HTERT RPE-1 (cell line): ENCODE measurements around the gene SPATA32.

Experiments
- in situ Hi-C: fragments of 300-500 bp; cut with MboI; formaldehyde crosslinking; loops from 4 replicates; pipeline ENCODE4 v1.14.3; 2020; ENCODE audit warnings: low sequenced_read_pairs

Gene SPATA32

GRCh38 chr17:45230410-45230786 lies 31.5 kb downstream of the SPATA32 start:
- in situ Hi-C loops, result no loop called here

- in situ Hi-C loops, result no loop called here
These were observed 32.0 kb downstream of the SPATA32 start for GRCh38 chr17:45229681-45230409.

- in situ Hi-C loops, result no loop called here
These were observed 32.9 kb downstream of the SPATA32 start for GRCh38 chr17:45228763-45229539.

- in situ Hi-C loops, result no loop called here
These were observed 33.8 kb downstream of the SPATA32 start for GRCh38 chr17:45227926-45228762.

- in situ Hi-C loops, result no loop called here
These were observed 34.6 kb downstream of the SPATA32 start for GRCh38 chr17:45227101-45227925.

- in situ Hi-C loops, result no loop called here
These were observed 35.3 kb downstream of the SPATA32 start for GRCh38 chr17:45226576-45226975.

- in situ Hi-C loops, result no loop called here
These were observed 35.8 kb downstream of the SPATA32 start for GRCh38 chr17:45225964-45226530.

GRCh38 chr17:45225051-45225700 lies 36.7 kb downstream of the SPATA32 start:
- in situ Hi-C loops, result no loop called here

- in situ Hi-C loops, result no loop called here
These were observed 37.2 kb downstream of the SPATA32 start for GRCh38 chr17:45224671-45225050.

- in situ Hi-C loops, result no loop called here
These were observed 38.1 kb downstream of the SPATA32 start for GRCh38 chr17:45223539-45224528.

GRCh38 chr17:45222996-45223538 lies 38.8 kb downstream of the SPATA32 start:
- in situ Hi-C loops, result no loop called here

GRCh38 chr17:45222289-45222995 lies 39.5 kb downstream of the SPATA32 start:
- in situ Hi-C loops, result no loop called here

GRCh38 chr17:45222014-45222288 lies 39.9 kb downstream of the SPATA32 start:
- in situ Hi-C loops, result no loop called here

GRCh38 chr17:45221081-45222013 lies 40.5 kb downstream of the SPATA32 start, which contains the start of gene FMNL1:
Gene FMNL1, plus strand, starts transcription at chr17:45221885. Its CDS starts 240 bp downstream, at chr17:45222125.
- in situ Hi-C loops, result no loop called here

GRCh38 chr17:45220079-45220478 lies 41.8 kb downstream of the SPATA32 start:
- in situ Hi-C loops, result no loop called here

- in situ Hi-C loops, result no loop called here
These were observed 42.8 kb downstream of the SPATA32 start for GRCh38 chr17:45218895-45219661.
